Mammary epithelial cell (primary cell): ENCODE data around the gene NAIF1.

ENCODE experiments used
- EZH2 ChIP-seq: IDR thresholded peaks from 2 replicates; pipeline ENCODE4 v1.6.1; 2012; ENCODE audit warnings: low read length, inconsistent platforms, borderline replicate concordance
- TF ChIP-seq, protein P1 (sequence below), 2 donors: IDR thresholded peaks in 1 of 2; conservative IDR thresholded peaks in 1 of 2; 2 replicates each; pipeline ENCODE4 v1.5.1; 2011 to 2012; ENCODE audit warnings: inconsistent platforms in 2 of 2, low read length in 2 of 2, mild to moderate bottlenecking in 2 of 2, control low read depth in 1 of 2, low read depth in 1 of 2; ENCODE audit not compliant: insufficient read depth in 1 of 2; ENCODE audit errors: extremely low read depth in 1 of 2

GRCh38 chr9:128085943-128086342 lies 18.8 kb upstream of the NAIF1 start:
- TF ChIP-seq, protein P1, sequence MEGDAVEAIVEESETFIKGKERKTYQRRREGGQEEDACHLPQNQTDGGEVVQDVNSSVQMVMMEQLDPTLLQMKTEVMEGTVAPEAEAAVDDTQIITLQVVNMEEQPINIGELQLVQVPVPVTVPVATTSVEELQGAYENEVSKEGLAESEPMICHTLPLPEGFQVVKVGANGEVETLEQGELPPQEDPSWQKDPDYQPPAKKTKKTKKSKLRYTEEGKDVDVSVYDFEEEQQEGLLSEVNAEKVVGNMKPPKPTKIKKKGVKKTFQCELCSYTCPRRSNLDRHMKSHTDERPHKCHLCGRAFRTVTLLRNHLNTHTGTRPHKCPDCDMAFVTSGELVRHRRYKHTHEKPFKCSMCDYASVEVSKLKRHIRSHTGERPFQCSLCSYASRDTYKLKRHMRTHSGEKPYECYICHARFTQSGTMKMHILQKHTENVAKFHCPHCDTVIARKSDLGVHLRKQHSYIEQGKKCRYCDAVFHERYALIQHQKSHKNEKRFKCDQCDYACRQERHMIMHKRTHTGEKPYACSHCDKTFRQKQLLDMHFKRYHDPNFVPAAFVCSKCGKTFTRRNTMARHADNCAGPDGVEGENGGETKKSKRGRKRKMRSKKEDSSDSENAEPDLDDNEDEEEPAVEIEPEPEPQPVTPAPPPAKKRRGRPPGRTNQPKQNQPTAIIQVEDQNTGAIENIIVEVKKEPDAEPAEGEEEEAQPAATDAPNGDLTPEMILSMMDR (conservative IDR thresholded peaks at IDR 0.05 in 1 of 2, IDR thresholded peaks at IDR 0.05 in 1 of 2; ENCODE audit: extremely low read depth in 1 of 2, insufficient read depth in 1 of 2, low read depth in 1 of 2, low read length in 2 of 2): no peak
- no peak for TF ChIP-seq EZH2
